Smooth muscle cell of the pulmonary artery (primary cell): ENCODE data around the gene WASHC1. TPM values are rescaled to one million over a fixed set of nuclear protein-coding genes. Genes with fewer than 3 reads are reported as not detected.

Experiments
- total RNA-seq: library from RNA; depleted of rRNA; stranded (reverse); fragments of >200 nt; gene quantifications from 2 replicates; pipeline ENCODE4 v1.2.3, GENCODE V29; 2014

WASHC1 gene, protein sequence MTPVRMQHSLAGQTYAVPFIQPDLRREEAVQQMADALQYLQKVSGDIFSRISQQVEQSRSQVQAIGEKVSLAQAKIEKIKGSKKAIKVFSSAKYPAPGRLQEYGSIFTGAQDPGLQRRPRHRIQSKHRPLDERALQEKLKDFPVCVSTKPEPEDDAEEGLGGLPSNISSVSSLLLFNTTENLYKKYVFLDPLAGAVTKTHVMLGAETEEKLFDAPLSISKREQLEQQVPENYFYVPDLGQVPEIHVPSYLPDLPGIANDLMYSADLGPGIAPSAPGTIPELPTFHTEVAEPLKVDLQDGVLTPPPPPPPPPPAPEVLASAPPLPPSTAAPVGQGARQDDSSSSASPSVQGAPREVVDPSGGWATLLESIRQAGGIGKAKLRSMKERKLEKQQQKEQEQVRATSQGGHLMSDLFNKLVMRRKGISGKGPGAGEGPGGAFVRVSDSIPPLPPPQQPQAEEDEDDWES
- total RNA-seq: 4.6 and 7.2 TPM in 2 replicates

DNA sequence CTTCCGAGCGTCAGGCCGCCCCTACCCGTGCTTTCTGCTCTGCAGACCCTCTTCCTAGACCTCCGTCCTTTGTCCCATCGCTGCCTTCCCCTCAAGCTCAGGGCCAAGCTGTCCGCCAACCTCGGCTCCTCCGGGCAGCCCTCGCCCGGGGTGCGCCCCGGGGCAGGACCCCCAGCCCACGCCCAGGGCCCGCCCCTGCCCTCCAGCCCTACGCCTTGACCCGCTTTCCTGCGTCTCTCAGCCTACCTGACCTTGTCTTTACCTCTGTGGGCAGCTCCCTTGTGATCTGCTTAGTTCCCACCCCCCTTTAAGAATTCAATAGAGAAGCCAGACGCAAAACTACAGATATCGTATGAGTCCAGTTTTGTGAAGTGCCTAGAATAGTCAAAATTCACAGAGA lies at the start of gene WASHC1:
Gene WASHC1, minus strand, starts transcription at position 101 of the 400 bp plus-strand sequence. CDS start 4,457 bp downstream, outside the sequence.

Other genes with a start within 250 kb of the WASHC1 start
- 0.13 and 0.17 TPM in 2 replicates for gene FOXD4, start 89.0 kb upstream of the WASHC1 start, total RNA-seq
- 10.2 and 15.7 TPM in 2 replicates for gene ZNG1A, start 149.6 kb upstream of the WASHC1 start, total RNA-seq
- 0.07 and 0.26 TPM in 2 replicates for gene DOCK8, start 185.4 kb upstream of the WASHC1 start, total RNA-seq